Thyroid gland (tissue), 4 donors: ENCODE data around the gene GALNT2. TPM values are rescaled to one million over a fixed set of nuclear protein-coding genes. Genes with fewer than 3 reads are reported as not detected.

Experiments used
- DNase-seq, 2 donors: peaks; one replicate each; pipeline ENCODE4 v3.0.0-alpha.2; 2019
- H3K27ac ChIP-seq, 3 donors: fragments of 200-600 bp; sonication (generic); 1 replicate in 2 of 3; 2 replicates in 1 of 3; pipeline ENCODE4 v1.5.1; 2016 to 2019; ENCODE audit warnings: mild to moderate bottlenecking in 1 of 3, moderate library complexity in 1 of 3
- H3K27me3 ChIP-seq: fragments of 200-600 bp; sonication (generic); one replicate; pipeline ENCODE4 v1.5.1; 2019
- H3K36me3 ChIP-seq, 2 donors: fragments of 200-600 bp; sonication (generic); one replicate each; pipeline ENCODE4 v1.5.1; 2016 to 2019
- H3K4me1 ChIP-seq, 2 donors: fragments of 200-600 bp; sonication (generic); one replicate each; pipeline ENCODE4 v1.5.1; 2017 to 2019
- H3K4me3 ChIP-seq, 3 donors: fragments of 200-600 bp; sonication (generic); replicated peaks in 1 of 3; 1 replicate in 2 of 3; 2 replicates in 1 of 3; pipeline ENCODE4 v1.5.1; 2016; ENCODE audit warnings: mild to moderate bottlenecking in 1 of 3
- H3K9me3 ChIP-seq: fragments of 200-600 bp; sonication (generic); one replicate; pipeline ENCODE4 v1.5.1; 2017
- CTCF ChIP-seq, 6 experiments: fragments of 200-600 bp in 3 of 6; fragments of 450-650 bp in 3 of 6; sonication (generic) in 3 of 6; IDR thresholded peaks; one replicate each; pipeline ENCODE4 v1.5.1; 2016 to 2019; ENCODE audit warnings: antibody characterized with exemption in 6 of 6, mild to moderate bottlenecking in 2 of 6, inconsistent platforms in 1 of 6, moderate library complexity in 1 of 6
- POLR2A ChIP-seq, 2 donors: fragments of 450-650 bp; IDR thresholded peaks; one replicate each; pipeline ENCODE4 v1.6.1; 2017; ENCODE audit warnings: antibody characterized with exemption in 2 of 2, mild to moderate bottlenecking in 2 of 2, moderate library complexity in 1 of 2
- WGBS, 2 donors: methylation state at CpG; one replicate each; pipeline ENCODE4 v1.1.5; 2017; 5-methylcytosine and 5-hydroxymethylcytosine counted together
- intact Hi-C: fragments of 100-400 bp; cut with DNase I; formaldehyde crosslinking; loops from one replicate; pipeline ENCODE4 v1.15.1; 2023
- total RNA-seq, 4 donors: library from RNA; depleted of rRNA; stranded (reverse); fragments of >200 nt; gene quantifications; one replicate each; pipeline ENCODE4 v1.2.3, GENCODE V29; 2016

The GALNT2 gene
- total RNA-seq, 4 donors from 2014 or later: 26.2 to 48.9 (median 42.3) TPM

DNA sequence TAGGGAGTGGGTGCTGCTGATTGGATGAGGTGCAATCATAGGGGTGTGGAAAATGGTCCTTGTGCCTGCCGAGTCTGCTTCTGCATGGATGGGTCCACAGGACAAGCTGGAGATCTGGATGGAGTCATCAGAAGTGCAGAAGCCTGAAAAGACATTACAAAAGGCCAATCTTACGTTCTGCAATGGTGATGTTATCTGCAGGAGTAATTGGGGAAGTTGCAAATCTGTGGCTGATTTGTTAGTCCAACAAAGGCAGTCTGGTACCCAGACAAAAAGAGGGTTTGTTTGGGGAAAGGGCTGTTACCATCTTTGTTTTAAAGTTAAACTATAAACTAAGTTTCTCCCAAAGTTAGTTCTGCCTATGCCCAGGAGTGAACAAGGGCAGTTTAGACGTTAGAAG is 192.6 kb downstream of the GALNT2 start:
- intact Hi-C loops: no loop called here

GRCh38 chr1:230260831-230261230 is 193.8 kb downstream of the GALNT2 start:
- Histone ChIP-seq H3K9me3 (no peaks in the 10 kb centered on the region), H3K36me3 (peaks cover 15 to 23% of the 10 kb centered on the region in 2 donors), H3K4me1 (no peaks in the 10 kb centered on the region), H3K27ac (no peak overlapping the region), H3K27me3 (no peaks in the 10 kb centered on the region), H3K4me3 (no peak overlapping the region)
- DNase-seq: no peak
- 76 to 96% methylated on average over 1 of the region's 1 CpG for WGBS, 2 donors
- intact Hi-C loops: no loop called here
- TF ChIP-seq CTCF (IDR thresholded peaks at IDR 0.05): no peak
- no peak for TF ChIP-seq POLR2A (IDR thresholded peaks at IDR 0.05)

More for the DNA sequence above, 192.6 kb downstream of the GALNT2 start:
- H3K27me3 ChIP-seq: no peaks in the 10 kb centered on the region
- peaks cover 15 to 25% of the 10 kb centered on the region in 2 donors for H3K36me3 ChIP-seq
- 89 to 94% methylated on average over 3 of the region's 3 CpGs for WGBS, 2 donors
- DNase-seq: no peak
- TF ChIP-seq CTCF (IDR thresholded peaks at IDR 0.05) (no peak), POLR2A (IDR thresholded peaks at IDR 0.05) (no peak)
- H3K4me3 ChIP-seq: no peak overlapping the region
- H3K27ac ChIP-seq: no peak overlapping the region
- H3K9me3 ChIP-seq: no peaks in the 10 kb centered on the region
- H3K4me1 ChIP-seq: no peaks in the 10 kb centered on the region

DNA sequence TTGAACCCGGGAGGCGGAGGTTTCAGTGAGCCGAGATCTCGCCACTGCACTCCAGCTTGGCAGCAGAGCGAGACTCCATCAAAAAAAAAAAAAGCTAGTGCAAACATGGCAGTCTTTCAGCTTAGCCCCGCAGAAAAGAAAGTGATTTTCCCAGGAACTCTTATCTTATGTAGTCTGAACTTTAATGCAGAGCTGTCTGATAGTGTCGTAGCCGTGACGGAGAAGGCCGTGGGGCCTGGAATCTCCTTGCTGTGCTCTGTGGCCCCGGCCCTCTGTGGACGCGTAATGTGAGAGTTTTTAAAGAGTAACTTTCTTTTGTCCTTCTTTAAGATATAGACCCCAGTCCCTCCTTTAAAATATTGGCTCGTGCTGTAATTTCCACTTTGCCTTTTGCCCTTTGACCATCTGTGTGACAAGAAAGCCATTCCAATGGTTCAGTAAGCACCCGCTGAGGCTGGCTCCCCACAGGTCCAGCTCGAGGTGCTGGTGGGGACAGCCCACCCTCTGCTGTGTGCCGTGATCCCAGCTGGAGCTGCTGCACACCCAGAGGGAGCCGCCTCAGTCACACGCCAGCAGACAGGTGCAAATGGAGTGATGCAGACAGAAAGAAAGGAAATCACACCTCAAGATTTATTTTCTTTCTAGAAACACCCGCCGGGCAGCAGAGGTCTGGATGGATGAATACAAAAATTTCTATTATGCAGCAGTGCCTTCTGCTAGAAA is 195.1 kb downstream of the GALNT2 start:
- intact Hi-C loops: no loop called here
- WGBS, 2 donors: 86 to 92% methylated on average over 21 of the region's 21 CpGs
- no peak for TF ChIP-seq POLR2A (IDR thresholded peaks at IDR 0.05)
- TF ChIP-seq CTCF (IDR thresholded peaks at IDR 0.05): no peak

GRCh38 chr1:230262867-230263567 is 196.0 kb downstream of the GALNT2 start:
- DNase-seq: no peak

More for the DNA sequence above, 195.1 kb downstream of the GALNT2 start:
- no peaks in the 10 kb centered on the region for H3K4me1 ChIP-seq
- H3K4me3 ChIP-seq: no peak overlapping the region
- H3K27ac ChIP-seq: no peak overlapping the region
- DNase-seq: no peak
- H3K36me3 ChIP-seq: peaks cover 14 to 24% of the 10 kb centered on the region in 2 donors
- H3K27me3 ChIP-seq: no peaks in the 10 kb centered on the region
- H3K9me3 ChIP-seq: no peaks in the 10 kb centered on the region

More at GRCh38 chr1:230262867-230263567, 196.0 kb downstream of the GALNT2 start:
- Histone ChIP-seq H3K4me3 (no peak overlapping the region), H3K36me3 (peaks cover 14 to 24% of the 10 kb centered on the region in 2 donors), H3K4me1 (no peaks in the 10 kb centered on the region), H3K27ac (no peak overlapping the region), H3K27me3 (no peaks in the 10 kb centered on the region), H3K9me3 (no peaks in the 10 kb centered on the region)
- no peak for TF ChIP-seq POLR2A (IDR thresholded peaks at IDR 0.05)
- TF ChIP-seq CTCF (IDR thresholded peaks at IDR 0.05): no peak
- 91 to 93% methylated on average over 11 to 13 of the region's 13 CpGs for WGBS, 2 donors
- intact Hi-C loops: no loop called here
